ENCODE results near the gene C19orf81. TPM values are rescaled to one million over a fixed set of nuclear protein-coding genes. Genes with fewer than 3 reads are reported as not detected.

C19orf81 gene
- total and polyA plus RNA-seq, 9 of the 15 experiments (the other 6 are each of a cell fraction or from before 2014, with no cell fraction given) = 2.5 to 42.9 (median 33.0) TPM; not detected in 4

DNA sequence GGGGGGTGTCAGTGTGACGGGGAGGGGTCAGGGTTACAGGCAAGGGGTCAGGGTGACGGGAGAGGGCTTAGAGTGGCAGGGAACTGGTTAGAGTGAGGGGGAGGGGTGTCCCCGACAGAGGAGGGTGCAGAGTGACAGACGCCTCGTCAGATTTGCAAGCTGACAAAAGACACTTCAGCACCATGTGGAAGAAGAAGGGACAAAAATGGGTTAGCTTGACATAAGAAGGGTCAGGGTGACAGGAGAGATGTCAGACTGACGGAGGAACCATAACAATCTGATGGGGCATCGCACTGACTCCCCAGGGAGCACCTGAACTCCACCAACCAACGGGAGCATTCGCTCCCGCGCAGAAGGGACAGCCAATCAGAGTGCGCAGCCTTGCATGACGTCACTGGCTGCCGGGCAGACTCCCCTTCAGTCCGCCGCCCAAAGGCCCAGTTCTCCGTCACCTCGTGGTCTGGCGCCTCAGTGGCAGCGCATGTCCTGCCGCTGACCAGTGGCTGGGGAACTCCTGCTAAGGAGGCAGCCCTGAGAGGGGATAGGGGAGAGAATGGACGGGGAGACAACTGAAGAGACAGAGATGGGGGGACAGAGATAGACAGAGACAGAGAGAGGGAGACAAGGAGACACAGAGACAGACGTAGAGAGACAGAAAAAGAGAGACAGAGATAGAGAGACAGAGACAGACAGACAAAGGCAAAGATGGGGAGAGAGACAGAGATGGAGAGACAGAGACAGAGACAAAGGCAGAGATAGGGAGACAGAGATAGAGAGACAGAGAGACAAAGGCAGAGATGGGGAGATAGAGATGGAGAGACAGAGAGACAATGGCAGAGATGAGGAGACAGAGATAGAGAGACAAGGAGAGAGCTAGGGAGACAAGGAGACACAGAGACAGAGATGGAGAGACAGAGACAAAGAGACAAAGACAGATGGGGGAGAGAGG is 30.2 kb downstream of the C19orf81 start (continued):
- TF ChIP-seq NFRKB (IDR thresholded peaks at IDR 0.05; ENCODE audit: low read depth) (no peak), ZNF507 (tag; conservative IDR thresholded peaks at IDR 0.05) (no peak), ZNF280A (IDR thresholded peaks at IDR 0.05; ENCODE audit: low read depth, partially characterized antibody) (peak; percentile 39), ZFPM2 (CRISPR knock-in tag; IDR thresholded peaks at IDR 0.05) (no peak), NR2C1 (IDR thresholded peaks at IDR 0.05) (0 out of 2 replicates have a peak, but pooled peaks have one; percentile 10), NR2C1 (tag; IDR thresholded peaks at IDR 0.05) (no peak), TFAP4 (CRISPR knock-in tag; IDR thresholded peaks at IDR 0.05; ENCODE audit: borderline replicate concordance) (peak; percentile 67; the same call in 1 of the 2 replicates), CHAMP1 (IDR thresholded peaks at IDR 0.05) (no peak), SIRT6 (IDR thresholded peaks at IDR 0.05; ENCODE audit: low read depth, low read length) (no peak), TAF15 (IDR thresholded peaks at IDR 0.05; ENCODE audit: low read depth, low read length) (no peak), ZNF518B (CRISPR knock-in tag; IDR thresholded peaks at IDR 0.05) (no peak), ARID3A (IDR thresholded peaks at IDR 0.05; ENCODE audit: borderline replicate concordance, low read depth, low read length) (no peak), CREB1 (IDR thresholded peaks at IDR 0.05) (peak; percentile 93), CREB1 (CRISPR knock-in tag; IDR thresholded peaks at IDR 0.05) (peak; percentile 99)

Data from K562 (cell line).